ENCODE data around the gene GDF10. TPM values are rescaled to one million over a fixed set of nuclear protein-coding genes. Genes with fewer than 3 reads are reported as not detected.

The GDF10 gene
- total RNA-seq, 2 donors from 2014 or later = 0.32 to 28.0 TPM

- H3K4me1 ChIP-seq (replicated peaks) = no peaks in the 10 kb centered on the region
- no peaks in the 10 kb centered on the region for H3K9me3 ChIP-seq
- no peak overlapping the region for H3K4me3 ChIP-seq
- no peak overlapping the region for H3K27ac ChIP-seq
- TF ChIP-seq POLR2AphosphoS5 (IDR thresholded peaks at IDR 0.05) = no peak
- no peak for TF ChIP-seq CTCF (IDR thresholded peaks at IDR 0.05)
- no peak for TF ChIP-seq POLR2A (IDR thresholded peaks at IDR 0.05)
- no peaks in the 10 kb centered on the region for H3K36me3 ChIP-seq
- DNase-seq (ENCODE audit: low spot score) = no peak
- 95% methylated on average over 39 of the region's 39 CpGs for WGBS
- intact Hi-C loops (cut with DNase I) = no loop called here
- H3K27me3 ChIP-seq (replicated peaks; ENCODE audit: insufficient read depth) = no peaks in the 10 kb centered on the region
These were observed 51.0 kb downstream of the GDF10 start for GRCh38 chr10:47350671-47351640.

- 82% methylated on average over 14 of the region's 14 CpGs for WGBS
- no peak for DNase-seq (ENCODE audit: low spot score)
These were observed 52.2 kb downstream of the GDF10 start for GRCh38 chr10:47351899-47352815.

GRCh38 chr10:47353351-47353750 lies 53.4 kb downstream of the GDF10 start:
- DNase-seq (ENCODE audit: low spot score) = no peak
- no peaks in the 10 kb centered on the region for H3K27me3 ChIP-seq (replicated peaks; ENCODE audit: insufficient read depth)
- no peaks in the 10 kb centered on the region for H3K4me1 ChIP-seq (replicated peaks)
- H3K4me3 ChIP-seq = no peak overlapping the region
- H3K27ac ChIP-seq = no peak overlapping the region
- no peaks in the 10 kb centered on the region for H3K36me3 ChIP-seq
- intact Hi-C loops (cut with DNase I) = no loop called here
- H3K9me3 ChIP-seq = no peaks in the 10 kb centered on the region
- WGBS = 90% methylated on average over 6 of the region's 6 CpGs
- TF ChIP-seq CTCF (IDR thresholded peaks at IDR 0.05) = no peak
- TF ChIP-seq POLR2AphosphoS5 (IDR thresholded peaks at IDR 0.05) = no peak
- no peak for TF ChIP-seq POLR2A (IDR thresholded peaks at IDR 0.05)

More at GRCh38 chr10:47351899-47352815, 52.2 kb downstream of the GDF10 start:
- H3K36me3 ChIP-seq = no peaks in the 10 kb centered on the region
- no peak overlapping the region for H3K4me3 ChIP-seq
- H3K27me3 ChIP-seq (replicated peaks; ENCODE audit: insufficient read depth) = no peaks in the 10 kb centered on the region
- no peaks in the 10 kb centered on the region for H3K4me1 ChIP-seq (replicated peaks)
- intact Hi-C loops (cut with DNase I) = no loop called here
- TF ChIP-seq POLR2A (IDR thresholded peaks at IDR 0.05) (no peak), POLR2AphosphoS5 (IDR thresholded peaks at IDR 0.05) (no peak), CTCF (IDR thresholded peaks at IDR 0.05) (no peak)
- H3K27ac ChIP-seq = no peak overlapping the region
- H3K9me3 ChIP-seq = no peaks in the 10 kb centered on the region

GRCh38 chr10:47354165-47354564 lies 54.2 kb downstream of the GDF10 start:
- 67% methylated on average over 4 of the region's 4 CpGs for WGBS
- no peaks in the 10 kb centered on the region for H3K9me3 ChIP-seq
- no peak for DNase-seq (ENCODE audit: low spot score)

More at GRCh38 chr10:47354165-47354564, 54.2 kb downstream of the GDF10 start:
- intact Hi-C loops (cut with DNase I) = no loop called here
- no peaks in the 10 kb centered on the region for H3K36me3 ChIP-seq
- H3K27ac ChIP-seq = no peak overlapping the region
- no peaks in the 10 kb centered on the region for H3K27me3 ChIP-seq (replicated peaks; ENCODE audit: insufficient read depth)
- no peaks in the 10 kb centered on the region for H3K4me1 ChIP-seq (replicated peaks)
- TF ChIP-seq POLR2A (IDR thresholded peaks at IDR 0.05) = no peak
- TF ChIP-seq CTCF (IDR thresholded peaks at IDR 0.05) = no peak
- TF ChIP-seq POLR2AphosphoS5 (IDR thresholded peaks at IDR 0.05) = no peak
- H3K4me3 ChIP-seq = no peak overlapping the region
